HG03103 (cell line): Measurements from ENCODE around the gene ATP8B1.

Experiments
- ATAC-seq: cut with Tn5 transposase; IDR thresholded peaks from one replicate; pipeline ENCODE4 v1.9.1; 2021; ENCODE audit warnings: low read depth; ENCODE audit not compliant: unreplicated experiment

The ATP8B1 gene

GRCh38 chr18:57771193-57771592 is 31.9 kb downstream of the ATP8B1 start:
- ATAC-seq, result no peak

GRCh38 chr18:57768537-57769326 is 34.4 kb downstream of the ATP8B1 start:
- no peak for ATAC-seq

GRCh38 chr18:57767259-57768050 is 35.7 kb downstream of the ATP8B1 start:
- no peak for ATAC-seq

GRCh38 chr18:57764995-57765394 is 38.1 kb downstream of the ATP8B1 start:
- ATAC-seq, result no peak

GRCh38 chr18:57764087-57764486 is 39.0 kb downstream of the ATP8B1 start:
- ATAC-seq, result no peak

- no peak for ATAC-seq
Measured at GRCh38 chr18:57762686-57763085, 40.4 kb downstream of the ATP8B1 start.

- no peak for ATAC-seq
Measured at GRCh38 chr18:57759650-57760049, 43.5 kb downstream of the ATP8B1 start.

GRCh38 chr18:57755473-57756067 is 47.5 kb downstream of the ATP8B1 start:
- ATAC-seq, result no peak

- ATAC-seq, result no peak
Measured at GRCh38 chr18:57754577-57755338, 48.4 kb downstream of the ATP8B1 start.

- no peak for ATAC-seq
Measured at GRCh38 chr18:57753063-57753462, 50.1 kb downstream of the ATP8B1 start.

GRCh38 chr18:57749604-57749970 is 53.5 kb downstream of the ATP8B1 start:
- ATAC-seq, result no peak

GRCh38 chr18:57748770-57749603 is 54.1 kb downstream of the ATP8B1 start:
- ATAC-seq, result peak; percentile 94

GRCh38 chr18:57747809-57748680 is 55.1 kb downstream of the ATP8B1 start:
- no peak for ATAC-seq

- no peak for ATAC-seq
Measured at GRCh38 chr18:57744211-57744694, 58.9 kb downstream of the ATP8B1 start.

- no peak for ATAC-seq
Measured at GRCh38 chr18:57743008-57743407, 60.1 kb downstream of the ATP8B1 start.

GRCh38 chr18:57741273-57741672 is 61.8 kb downstream of the ATP8B1 start:
- ATAC-seq, result no peak

GRCh38 chr18:57738078-57738477 is 65.0 kb downstream of the ATP8B1 start:
- no peak for ATAC-seq

GRCh38 chr18:57737400-57738060 is 65.6 kb downstream of the ATP8B1 start:
- no peak for ATAC-seq
